BLaER1 (cell line): ENCODE data around the gene APOM.

ENCODE experiments used
- H3K27ac ChIP-seq: shearing (Covaris generic); formaldehyde crosslinking; 2 replicates; pipeline ENCODE4 v1.8.1; 2022
- H3K27me3 ChIP-seq: shearing (Covaris generic); formaldehyde crosslinking; 2 replicates; pipeline ENCODE4 v1.8.1; 2022
- H3K36me3 ChIP-seq: shearing (Covaris generic); formaldehyde crosslinking; 2 replicates; pipeline ENCODE4 v1.8.1; 2022
- H3K4me1 ChIP-seq: shearing (Covaris generic); formaldehyde crosslinking; 2 replicates; pipeline ENCODE4 v1.8.1; 2022
- H3K4me2 ChIP-seq: shearing (Covaris generic); formaldehyde crosslinking; 2 replicates; pipeline ENCODE4 v1.8.1; 2022
- H3K4me3 ChIP-seq: shearing (Covaris generic); formaldehyde crosslinking; 2 replicates; pipeline ENCODE4 v1.8.1; 2022
- H3K9ac ChIP-seq: shearing (Covaris generic); formaldehyde crosslinking; 2 replicates; pipeline ENCODE4 v1.8.1; 2022
- H3K9me3 ChIP-seq: shearing (Covaris generic); formaldehyde crosslinking; 2 replicates; pipeline ENCODE4 v1.8.1; 2022
- H4K20me1 ChIP-seq: shearing (Covaris generic); formaldehyde crosslinking; 2 replicates; pipeline ENCODE4 v1.8.1; 2022
- Cebpa-rat ChIP-seq: shearing (Covaris generic); IDR thresholded peaks from 2 replicates; pipeline ENCODE4 v1.8.1; 2022

Gene APOM

GRCh38 chr6:31639449-31639861 is 16.2 kb upstream of the APOM start:
- H3K36me3 ChIP-seq = peaks cover 97% of the 10 kb centered on the region
- H3K4me1 ChIP-seq = peaks cover 12% of the 10 kb centered on the region; the same call in 1 of the 2 replicates
- TF ChIP-seq Cebpa-rat = no peak
- H4K20me1 ChIP-seq = peaks cover 92% of the 10 kb centered on the region
- no peaks in the 10 kb centered on the region for H3K9me3 ChIP-seq
- H3K27ac ChIP-seq = 0 out of 2 replicates have a peak overlapping the region, but pooled peaks have one; percentile 18
- no peak overlapping the region for H3K9ac ChIP-seq
- no peaks in the 10 kb centered on the region for H3K27me3 ChIP-seq
- no peak overlapping the region for H3K4me3 ChIP-seq
- H3K4me2 ChIP-seq = no peak overlapping the region

- Histone ChIP-seq H3K9ac (no peak overlapping the region), H3K27me3 (no peaks in the 10 kb centered on the region), H3K4me3 (no peak overlapping the region), H3K27ac (no peak overlapping the region), H3K4me1 (peaks cover 12% of the 10 kb centered on the region; the same call in 1 of the 2 replicates), H3K4me2 (no peak overlapping the region), H3K9me3 (no peaks in the 10 kb centered on the region), H3K36me3 (peaks cover 97% of the 10 kb centered on the region), H4K20me1 (peaks cover 89% of the 10 kb centered on the region)
- TF ChIP-seq Cebpa-rat = no peak
Observed at GRCh38 chr6:31640612-31641011, 15.1 kb upstream of the APOM start.

- H4K20me1 ChIP-seq = peaks cover 89% of the 10 kb centered on the region
- no peak overlapping the region for H3K27ac ChIP-seq
- no peak overlapping the region for H3K4me2 ChIP-seq
- H3K27me3 ChIP-seq = no peaks in the 10 kb centered on the region
- no peak overlapping the region for H3K4me3 ChIP-seq
- peaks cover 97% of the 10 kb centered on the region for H3K36me3 ChIP-seq
- H3K9me3 ChIP-seq = no peaks in the 10 kb centered on the region
- TF ChIP-seq Cebpa-rat = no peak
- H3K9ac ChIP-seq = no peak overlapping the region
- peaks cover 10% of the 10 kb centered on the region; the same call in 1 of the 2 replicates for H3K4me1 ChIP-seq
Observed at GRCh38 chr6:31641370-31641769, 14.3 kb upstream of the APOM start.

GRCh38 chr6:31642798-31643570 is 12.7 kb upstream of the APOM start:
- no peaks in the 10 kb centered on the region for H3K4me1 ChIP-seq
- no peaks in the 10 kb centered on the region for H3K9me3 ChIP-seq
- H3K4me3 ChIP-seq = no peak overlapping the region
- no peak for TF ChIP-seq Cebpa-rat
- H3K4me2 ChIP-seq = no peak overlapping the region
- no peak overlapping the region for H3K27ac ChIP-seq
- no peaks in the 10 kb centered on the region for H3K27me3 ChIP-seq
- peaks cover 99% of the 10 kb centered on the region for H3K36me3 ChIP-seq
- no peak overlapping the region for H3K9ac ChIP-seq
- H4K20me1 ChIP-seq = peaks cover 77% of the 10 kb centered on the region

GRCh38 chr6:31643818-31644454 is 11.8 kb upstream of the APOM start:
- Histone ChIP-seq H3K27ac (no peak overlapping the region), H3K4me2 (no peak overlapping the region), H3K4me3 (no peak overlapping the region), H3K36me3 (peaks cover 99% of the 10 kb centered on the region), H3K4me1 (no peaks in the 10 kb centered on the region), H3K27me3 (no peaks in the 10 kb centered on the region), H3K9ac (no peak overlapping the region), H3K9me3 (no peaks in the 10 kb centered on the region), H4K20me1 (peaks cover 74% of the 10 kb centered on the region)
- no peak for TF ChIP-seq Cebpa-rat

GRCh38 chr6:31645325-31645724 is 10.4 kb upstream of the APOM start:
- Histone ChIP-seq H3K4me2 (no peak overlapping the region), H3K9ac (no peak overlapping the region), H3K9me3 (no peaks in the 10 kb centered on the region), H3K4me3 (no peak overlapping the region), H3K36me3 (peaks cover 99% of the 10 kb centered on the region), H3K27me3 (no peaks in the 10 kb centered on the region), H3K4me1 (peaks cover 3% of the 10 kb centered on the region; the same call in 1 of the 2 replicates), H4K20me1 (peaks cover 72% of the 10 kb centered on the region), H3K27ac (no peak overlapping the region)
- no peak for TF ChIP-seq Cebpa-rat

- Histone ChIP-seq H3K4me2 (peak overlapping the region; percentile 87), H3K9me3 (no peaks in the 10 kb centered on the region), H3K4me3 (peak overlapping the region; percentile 78), H3K36me3 (peaks cover 66% of the 10 kb centered on the region), H3K27me3 (no peaks in the 10 kb centered on the region), H4K20me1 (peaks cover 33% of the 10 kb centered on the region; the same call in 1 of the 2 replicates), H3K9ac (peak overlapping the region; percentile 93), H3K27ac (peak overlapping the region; percentile 98), H3K4me1 (peaks cover 42% of the 10 kb centered on the region)
- no peak for TF ChIP-seq Cebpa-rat
Observed at GRCh38 chr6:31651602-31652191, 4.0 kb upstream of the APOM start.

GRCh38 chr6:31652925-31653724 is 2.6 kb upstream of the APOM start:
- H3K9ac ChIP-seq = peak overlapping the region; percentile 93
- H3K36me3 ChIP-seq = peaks cover 62% of the 10 kb centered on the region
- H3K4me2 ChIP-seq = peak overlapping the region; percentile 87
- H4K20me1 ChIP-seq = peaks cover 36% of the 10 kb centered on the region; the same call in 1 of the 2 replicates
- peaks cover 51% of the 10 kb centered on the region for H3K4me1 ChIP-seq
- TF ChIP-seq Cebpa-rat = no peak
- H3K9me3 ChIP-seq = no peaks in the 10 kb centered on the region
- H3K27ac ChIP-seq = peak overlapping the region; percentile 98
- no peaks in the 10 kb centered on the region for H3K27me3 ChIP-seq
- H3K4me3 ChIP-seq = peak overlapping the region; percentile 78

GRCh38 chr6:31654574-31655348 is 933 bp upstream of the APOM start:
- no peaks in the 10 kb centered on the region for H3K27me3 ChIP-seq
- no peak overlapping the region for H3K27ac ChIP-seq
- no peak overlapping the region for H3K4me2 ChIP-seq
- no peaks in the 10 kb centered on the region for H3K9me3 ChIP-seq
- H3K4me3 ChIP-seq = no peak overlapping the region
- H4K20me1 ChIP-seq = peaks cover 34% of the 10 kb centered on the region; the same call in 1 of the 2 replicates
- peaks cover 50% of the 10 kb centered on the region for H3K36me3 ChIP-seq
- H3K4me1 ChIP-seq = peaks cover 68% of the 10 kb centered on the region
- no peak overlapping the region for H3K9ac ChIP-seq
- TF ChIP-seq Cebpa-rat = no peak
